ENCODE data around the gene UBE2G2.
A peak's percentile ranks its signal among the peaks of the same experiment; 100 is the strongest.

UBE2G2 gene

DNA sequence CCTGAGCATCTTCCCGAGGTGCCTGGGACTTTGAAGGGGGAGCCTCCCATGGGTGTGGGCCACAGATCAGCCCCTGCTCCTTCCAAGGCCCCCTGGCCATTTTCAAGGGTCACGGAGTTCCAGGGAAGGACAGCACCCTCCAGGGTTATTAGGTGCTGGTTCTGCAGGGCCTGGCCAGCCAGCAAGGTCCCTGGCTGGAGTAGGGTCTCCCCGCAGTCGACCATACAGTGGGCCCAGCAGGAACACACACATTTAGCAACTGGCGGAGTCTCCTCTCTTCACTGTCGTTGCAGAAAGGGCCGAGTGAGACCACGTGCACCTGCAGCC, 34.0 kb upstream of the UBE2G2 start:
- DNase-seq, result peak; percentile 55

DNA sequence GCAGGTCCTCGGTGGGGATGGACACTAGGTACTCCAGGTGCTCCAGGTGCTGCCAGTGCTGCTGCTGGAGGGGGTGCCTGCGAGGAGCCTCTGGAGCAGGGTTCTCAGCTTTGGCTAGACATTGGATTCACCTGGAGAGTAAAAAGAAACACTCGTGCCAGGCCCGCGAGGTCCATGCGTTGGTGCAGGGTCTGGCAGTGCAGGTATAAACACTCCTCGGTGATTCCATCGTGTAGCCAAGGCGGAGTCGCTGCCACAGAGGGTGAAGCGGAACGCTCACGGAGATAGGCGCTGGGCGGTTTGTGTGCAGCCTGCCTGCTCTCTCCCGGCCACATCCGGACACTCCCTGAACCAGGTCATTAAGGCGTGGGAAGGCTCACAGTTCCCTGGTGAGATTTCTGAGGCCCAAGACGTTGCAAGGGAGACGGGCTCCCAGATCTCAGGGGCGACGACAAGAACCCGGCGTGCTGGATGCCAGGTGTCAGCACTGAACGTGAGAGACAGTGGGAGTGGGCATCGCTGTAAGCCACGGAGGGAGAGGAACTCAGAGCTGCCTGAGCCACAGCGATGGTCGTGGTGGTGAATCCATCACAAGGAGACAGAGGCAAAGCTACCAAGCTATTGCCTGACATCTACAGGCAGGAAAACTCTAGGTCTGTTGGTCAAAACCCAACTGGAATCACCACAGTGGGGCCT, 33.5 kb upstream of the UBE2G2 start:
- peak; percentile 52 for DNase-seq

DNA sequence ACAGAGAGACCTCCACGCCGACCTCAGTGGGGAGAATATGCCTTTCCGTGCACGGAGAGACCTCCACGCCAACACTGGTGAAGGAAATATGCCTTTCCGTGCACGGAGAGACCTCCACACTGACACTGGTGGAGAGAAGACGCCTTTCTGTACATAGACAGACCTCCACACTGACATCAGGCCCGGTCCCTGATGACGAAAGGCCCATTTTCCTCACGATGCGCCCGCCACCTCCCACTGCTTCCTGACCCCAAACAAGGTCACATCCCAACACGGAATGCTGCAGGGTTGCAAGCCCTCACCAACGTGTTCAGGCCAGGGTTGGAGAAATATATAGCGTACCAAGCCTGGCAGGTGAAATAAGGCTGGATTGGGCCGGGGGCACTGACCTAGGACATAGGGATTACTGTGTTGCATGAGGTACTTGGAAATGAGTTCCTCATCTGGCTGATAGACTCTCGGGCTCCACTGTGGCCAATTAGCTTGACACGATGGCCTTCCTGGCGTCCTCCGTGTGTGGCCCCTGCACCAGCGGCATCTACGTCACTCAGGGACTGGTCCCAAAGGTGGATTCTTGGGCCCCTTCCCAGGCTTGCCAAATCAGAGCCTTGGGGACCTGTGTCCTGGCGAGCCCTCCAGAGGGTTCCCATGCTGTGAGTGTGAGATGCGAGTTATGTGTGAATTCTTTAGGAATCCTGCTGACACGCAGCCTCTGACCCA, 32.8 kb upstream of the UBE2G2 start:
- DNase-seq, result peak; percentile 54

DNA sequence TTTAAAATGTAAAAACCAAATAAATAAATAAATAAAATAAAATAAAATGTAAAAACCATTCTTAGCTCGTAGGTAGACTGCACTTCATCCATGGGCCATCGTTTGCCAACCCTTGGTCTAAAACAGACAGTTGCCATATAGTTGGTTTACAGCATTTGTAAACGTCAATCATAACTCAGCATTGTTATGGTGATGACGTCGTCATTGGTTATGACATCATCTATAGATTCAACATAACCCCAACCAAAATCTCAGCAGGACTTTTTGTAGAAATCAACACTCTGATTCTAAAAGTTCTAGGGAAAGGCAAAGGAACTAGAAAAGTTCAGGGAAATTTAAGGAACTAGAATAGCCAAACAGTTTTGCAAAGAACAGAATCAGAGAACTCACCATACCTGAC, 32.0 kb upstream of the UBE2G2 start:
- no peak for DNase-seq

DNA sequence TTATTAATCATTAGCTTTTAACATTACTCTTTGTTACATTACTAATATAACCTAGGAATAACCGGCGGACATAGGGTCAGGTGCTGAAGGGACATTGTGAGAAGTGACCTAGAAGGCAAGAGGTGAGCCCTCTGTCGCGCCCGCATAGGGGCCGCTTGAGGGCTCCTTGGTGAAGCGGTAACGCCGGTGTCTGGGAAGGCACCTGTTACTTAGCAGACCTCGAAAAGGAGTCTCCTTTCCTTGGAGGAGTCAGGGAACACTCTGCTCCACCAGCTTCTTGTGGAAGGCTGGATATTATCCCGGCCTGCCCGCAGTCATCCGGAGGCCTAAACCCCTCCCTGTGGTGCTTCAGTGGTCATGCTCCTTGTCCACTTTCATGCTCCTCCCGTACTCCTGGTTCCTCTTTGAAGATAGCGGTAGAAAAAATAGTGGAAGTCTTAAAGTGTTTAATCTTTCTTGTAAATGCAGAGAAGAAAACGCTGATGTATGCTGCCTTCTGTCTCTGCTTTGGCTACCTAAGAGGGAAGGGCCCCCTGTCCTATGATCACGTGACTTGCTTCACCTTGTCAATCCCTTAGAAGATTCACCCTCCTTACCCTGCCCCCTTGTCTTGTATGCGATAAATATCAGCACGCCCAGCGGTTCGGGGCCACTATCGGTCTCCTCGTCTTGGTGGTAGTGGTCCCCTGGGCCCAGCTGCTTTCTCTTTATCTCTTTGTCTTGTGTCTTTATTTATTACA, 31.1 kb upstream of the UBE2G2 start:
- peak; percentile 45 for DNase-seq

DNA sequence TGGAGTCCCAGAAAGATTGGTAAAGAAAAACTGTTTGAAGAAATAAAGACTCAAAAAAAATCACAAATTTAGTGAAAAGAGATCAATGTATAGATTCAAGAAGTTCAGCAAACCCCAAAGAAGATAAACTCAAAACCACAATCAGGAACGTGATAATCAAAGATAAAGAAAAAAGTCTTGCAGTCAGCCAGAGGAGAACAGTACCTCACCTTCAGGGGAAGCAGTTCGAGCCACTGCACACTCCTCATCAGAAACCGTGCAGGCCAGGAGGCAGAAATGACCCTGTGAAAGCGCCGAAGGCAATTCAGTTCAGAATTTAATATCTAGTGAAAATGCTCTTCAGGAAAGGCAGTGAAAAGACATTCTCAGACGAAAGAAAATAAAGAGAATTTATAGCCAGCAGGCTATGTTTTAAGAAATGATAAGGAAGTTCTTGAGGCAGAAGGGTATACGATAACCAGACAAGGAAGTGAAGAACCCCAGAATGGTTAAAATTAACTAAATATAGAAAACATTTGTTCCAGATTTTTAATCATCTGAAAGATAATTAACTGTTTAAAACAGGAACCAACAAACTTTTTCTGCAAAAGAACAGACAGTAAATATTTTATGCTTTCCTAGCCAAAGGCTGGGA, 29.7 kb upstream of the UBE2G2 start:
- peak; percentile 44 for DNase-seq

DNA sequence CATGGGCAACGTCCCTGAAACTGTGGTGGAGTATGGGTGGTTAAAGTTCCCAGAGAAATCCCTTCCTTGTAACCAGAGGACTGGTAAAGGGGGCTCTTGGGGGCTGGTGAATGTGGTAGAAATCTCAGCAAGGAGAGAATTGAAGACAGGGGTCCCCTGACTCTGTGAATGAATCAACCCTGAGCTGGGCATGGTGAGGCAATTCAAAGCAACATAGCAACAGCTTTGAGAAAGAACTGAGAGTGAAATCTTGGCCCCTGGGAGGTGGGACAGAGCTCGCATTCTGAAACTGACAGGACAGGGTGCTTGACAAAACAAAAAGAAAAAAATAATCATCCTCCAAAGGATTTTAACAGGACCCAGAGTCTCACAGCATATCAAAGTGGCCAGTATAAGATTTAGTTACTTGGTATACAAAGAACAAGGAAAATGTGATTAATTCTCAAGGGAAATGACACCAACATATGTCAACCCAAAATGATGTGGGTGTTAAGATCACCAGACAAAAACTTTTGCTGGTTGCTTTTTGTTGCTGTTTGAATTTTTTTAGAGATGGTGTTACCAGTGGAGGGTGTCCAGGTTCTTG, 28.0 kb upstream of the UBE2G2 start:
- DNase-seq, result no peak

DNA sequence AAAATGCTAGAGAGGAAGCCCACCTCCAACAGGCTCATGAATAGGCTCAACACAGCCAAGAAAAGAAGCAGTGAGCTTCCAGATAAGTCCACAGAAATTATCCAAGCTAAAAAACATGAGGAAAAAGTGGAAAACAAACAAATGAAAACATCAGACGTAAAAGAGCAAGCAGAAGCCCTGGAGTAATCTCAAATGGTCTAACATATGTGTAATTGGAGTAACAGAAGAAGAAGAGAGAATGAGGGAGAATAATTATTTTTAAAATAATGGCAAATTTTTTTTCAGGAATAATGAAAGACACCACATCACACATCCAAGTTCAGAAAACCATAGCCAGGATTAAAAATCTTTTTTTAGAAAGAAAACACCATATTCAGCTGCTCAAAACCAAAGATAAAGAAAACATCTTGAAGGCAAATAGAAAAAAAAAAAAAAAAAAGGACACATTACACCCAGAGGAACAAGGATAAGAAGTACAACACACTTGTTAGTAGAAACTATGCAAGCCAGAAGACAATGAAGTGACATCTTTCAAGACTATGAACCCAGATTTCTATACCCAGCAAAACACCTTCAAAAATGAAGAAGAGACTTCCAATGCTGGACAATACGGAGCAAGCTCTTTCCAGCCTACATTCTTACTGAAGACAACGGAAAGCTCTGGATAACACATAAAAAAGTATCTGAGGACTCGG, 26.9 kb upstream of the UBE2G2 start:
- no peak for DNase-seq

DNA sequence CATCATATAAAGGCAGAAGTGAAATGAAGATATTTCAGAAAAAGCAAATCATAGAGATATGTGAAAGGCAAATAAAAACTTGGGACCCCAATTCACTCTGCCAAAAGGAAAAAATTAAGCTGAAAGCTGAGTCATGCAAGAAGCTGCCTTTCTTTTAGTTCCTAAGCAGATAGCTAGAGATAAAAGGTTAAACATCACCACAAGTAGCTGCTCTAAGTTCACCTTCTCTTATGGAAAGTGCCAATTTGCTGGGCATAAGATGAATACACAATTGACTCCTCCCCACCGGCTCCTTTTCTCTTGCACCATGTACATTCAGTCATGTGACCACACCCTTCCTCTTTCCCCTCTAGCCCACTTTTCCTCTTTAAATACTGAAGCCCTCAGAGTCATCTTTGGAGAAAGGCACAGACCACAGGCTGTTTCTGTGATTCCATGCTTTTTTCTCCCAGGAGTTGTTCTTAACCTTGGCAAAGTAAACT, 21.6 kb upstream of the UBE2G2 start:
- DNase-seq, result no peak

DNA sequence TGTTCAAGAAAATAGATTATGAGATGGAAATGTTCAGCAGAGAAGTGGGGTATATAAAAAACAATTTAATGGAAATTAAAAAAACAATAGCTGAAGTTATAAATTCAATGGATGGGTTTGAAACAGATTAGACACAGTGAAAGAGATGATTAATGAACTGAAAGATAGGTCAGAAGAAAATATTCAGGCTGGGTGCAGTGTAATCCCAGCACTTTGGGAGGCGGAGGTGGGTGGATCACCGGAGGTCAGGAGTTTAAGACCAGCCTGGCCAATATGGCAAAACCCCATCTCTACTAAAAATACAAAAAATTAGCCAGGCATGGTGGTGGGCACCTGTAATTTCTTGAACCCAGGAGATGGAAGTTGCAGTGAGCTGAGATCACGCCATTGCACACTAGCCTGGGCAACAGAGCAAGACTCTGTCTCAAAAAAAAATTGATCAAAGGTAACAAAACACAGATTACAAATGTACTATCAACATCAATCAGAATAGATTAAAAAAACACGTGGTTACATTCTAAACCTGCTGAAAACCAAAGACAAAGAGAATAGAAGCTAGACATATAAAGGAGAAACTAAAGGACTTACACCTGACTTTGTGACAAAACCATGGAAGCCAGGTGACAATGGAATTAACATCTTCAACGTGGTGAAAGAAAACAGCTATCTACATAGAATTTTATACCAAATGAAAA, 21.0 kb upstream of the UBE2G2 start:
- DNase-seq, result no peak

DNA sequence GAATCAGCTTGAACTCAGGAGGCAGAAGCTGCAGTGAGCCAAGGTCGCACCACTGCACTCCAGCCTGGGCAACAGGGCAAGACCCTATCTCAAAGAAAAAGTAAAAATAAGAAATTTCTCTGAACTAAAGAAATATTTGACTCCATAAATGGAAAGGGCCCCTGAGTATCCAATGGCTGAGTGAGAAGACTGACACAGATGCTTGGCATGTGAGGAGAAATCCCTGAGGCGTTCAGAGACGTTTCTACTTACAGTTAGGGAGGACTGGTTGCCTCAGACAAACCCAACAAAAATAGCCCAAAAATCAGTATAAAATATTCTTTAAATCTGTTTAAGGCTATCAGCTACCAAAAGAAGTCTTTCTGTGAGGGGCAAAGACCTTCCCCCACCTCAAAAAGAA, 19.2 kb upstream of the UBE2G2 start:
- DNase-seq, result no peak

DNA sequence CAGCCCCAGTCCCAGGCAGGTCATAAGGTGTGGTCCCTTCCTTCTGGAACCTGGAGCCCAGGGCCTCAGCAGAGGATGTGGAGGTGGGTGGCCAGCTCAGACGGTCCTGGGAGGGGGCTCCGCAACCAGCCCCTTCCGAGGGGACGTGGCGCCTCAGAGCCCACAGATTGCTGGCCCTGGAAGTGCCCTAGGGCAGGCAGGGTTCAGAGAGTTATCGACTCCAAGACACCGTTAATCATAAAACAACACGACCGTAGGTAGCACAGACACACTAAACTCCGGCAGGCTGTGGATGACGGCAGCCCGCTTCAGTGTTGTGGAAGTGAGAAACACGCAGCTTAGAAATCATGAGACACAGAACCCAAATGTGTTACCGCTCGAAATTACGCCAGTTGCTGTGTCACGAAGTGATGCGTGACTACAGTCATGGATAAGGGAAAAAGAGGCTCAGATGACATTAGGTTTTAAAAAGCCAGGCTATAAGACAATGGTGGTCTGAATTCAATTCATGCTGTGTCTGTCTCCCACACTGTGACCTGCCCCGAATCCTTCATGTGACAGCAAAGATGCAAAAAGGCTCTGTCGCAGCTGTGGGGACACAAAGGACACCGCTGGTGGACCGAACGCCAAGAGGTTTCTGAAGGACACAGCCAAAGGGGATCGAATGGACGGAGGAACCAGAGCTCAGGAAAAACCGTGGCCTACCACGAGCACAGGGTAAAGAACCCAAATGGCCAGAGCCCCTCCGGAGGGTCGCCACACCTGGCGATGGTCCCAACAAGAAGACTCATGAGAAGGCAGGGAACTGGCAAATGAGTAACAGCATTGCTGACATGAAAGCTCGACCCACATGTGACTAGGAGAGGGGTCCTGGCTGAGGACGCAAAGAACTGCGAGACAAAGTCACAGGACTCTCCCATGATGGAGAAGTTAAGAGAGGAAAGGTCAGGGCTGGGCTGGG, 17.9 kb upstream of the UBE2G2 start:
- DNase-seq, result no peak

DNA sequence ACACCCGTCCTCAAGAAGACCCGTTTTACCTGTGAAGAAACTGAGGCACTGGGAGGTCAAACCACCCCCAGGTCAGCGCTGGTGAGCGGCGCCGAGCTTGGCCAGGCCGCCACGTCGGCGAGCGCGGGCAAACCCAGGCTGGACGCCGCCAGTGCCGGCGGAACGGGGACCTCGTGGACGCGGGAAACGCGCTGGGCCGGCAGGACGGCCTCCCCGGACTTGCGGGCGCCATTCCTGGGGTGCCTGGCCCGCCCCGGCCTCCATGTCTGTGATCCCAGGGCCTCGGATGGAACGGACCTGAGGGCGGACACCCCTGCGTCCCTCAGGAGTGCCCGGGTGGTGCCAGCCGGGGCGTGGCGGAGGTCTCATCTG, 17.0 kb upstream of the UBE2G2 start:
- DNase-seq, result no peak

DNA sequence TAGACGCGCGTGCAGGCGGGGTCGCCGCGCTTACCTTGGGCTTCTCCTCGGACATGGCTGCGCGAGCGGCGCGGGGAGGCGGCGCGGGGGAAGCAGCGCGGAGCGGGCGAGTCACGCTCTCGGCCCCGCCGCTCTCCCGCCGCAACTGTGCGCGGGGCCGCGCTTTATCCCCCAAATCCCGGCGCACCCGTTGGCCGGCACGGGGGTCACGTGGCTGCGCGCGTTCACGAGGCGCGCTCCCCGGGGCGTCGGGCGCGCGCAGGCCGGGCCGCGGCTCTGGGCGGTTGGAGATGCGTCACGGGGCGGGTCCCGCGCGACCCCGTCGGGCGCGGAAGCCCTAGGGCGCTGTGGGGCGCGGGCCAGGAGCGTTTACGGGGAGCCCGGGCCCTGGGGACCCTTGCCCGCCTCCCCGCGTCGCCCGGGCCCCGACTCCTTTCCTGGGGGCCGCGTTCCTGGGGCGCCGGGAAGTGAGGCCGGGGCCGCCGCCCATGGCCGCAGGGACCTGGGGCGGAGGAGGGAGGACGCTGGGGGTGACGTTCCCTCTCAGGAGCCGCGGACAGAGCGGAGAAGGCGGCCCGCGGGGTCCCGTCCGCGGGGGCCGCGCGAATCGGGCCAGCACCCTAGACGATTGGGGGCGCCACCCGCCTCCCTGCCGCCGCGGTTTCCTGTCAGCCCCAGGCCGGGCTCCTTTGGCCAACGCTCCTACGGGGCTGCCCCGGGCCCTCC, 16.5 kb upstream of the UBE2G2 start, which contains the start of gene SUMO3:
SUMO3 (minus strand) TSS at position 149 of the 726 bp plus-strand sequence; CDS start at position 55, 94 bp downstream.
- peak; percentile 94 for DNase-seq

DNA sequence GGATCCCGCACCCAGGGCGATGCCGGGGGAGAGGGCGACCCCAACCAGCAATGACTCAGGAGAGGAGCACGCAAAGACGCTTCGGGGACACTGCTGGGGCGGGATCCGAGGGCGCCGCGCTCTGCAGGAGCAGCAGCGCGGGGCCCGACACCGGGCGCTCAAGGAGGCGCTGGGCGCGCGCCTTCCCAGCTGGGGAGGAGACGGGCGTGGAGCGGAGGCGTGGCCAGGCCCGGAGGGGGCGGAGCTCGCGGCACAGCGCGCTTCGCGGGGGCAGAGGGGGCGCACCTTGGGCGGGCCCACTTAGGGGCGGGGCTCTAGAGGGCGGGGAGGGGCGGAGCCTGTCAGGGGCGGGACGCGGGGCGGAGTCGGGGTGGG, 15.9 kb upstream of the UBE2G2 start:
- peak; percentile 97 for DNase-seq

DNA sequence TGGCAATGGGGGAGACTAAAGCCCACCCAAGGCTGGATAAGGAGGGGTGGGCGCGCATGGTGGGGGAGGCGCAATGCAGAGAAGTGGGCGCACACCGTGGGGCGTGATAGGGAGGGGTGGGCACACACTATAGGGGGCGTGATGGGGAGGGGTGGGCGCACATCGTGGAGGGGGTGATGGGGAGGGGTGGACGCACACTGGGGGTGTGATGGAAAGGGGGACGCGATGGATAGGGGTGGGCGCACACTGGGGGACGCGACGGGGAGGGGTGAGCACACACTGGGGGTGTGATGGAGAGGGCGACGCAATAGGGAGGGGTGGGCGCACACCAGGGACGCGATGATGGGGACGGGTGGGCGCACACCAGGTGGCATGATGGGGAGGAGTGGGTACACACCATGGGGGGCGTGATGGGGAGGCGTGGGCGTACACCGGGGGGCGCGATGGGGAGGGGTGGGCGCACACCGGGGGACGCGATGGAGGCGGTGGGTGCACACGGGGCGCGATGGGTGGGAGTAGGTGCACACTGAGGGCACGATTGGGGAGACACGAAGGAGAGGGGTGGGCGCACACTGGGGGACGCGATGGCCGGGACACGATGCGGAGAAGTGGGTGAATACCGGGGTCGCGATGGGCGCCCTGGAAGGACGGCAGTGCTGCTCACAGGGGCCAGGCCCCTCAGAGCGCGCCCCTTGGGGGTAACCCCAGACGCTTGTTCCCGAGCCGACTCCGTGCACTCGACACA, 15.3 kb upstream of the UBE2G2 start:
- DNase-seq, result no peak

DNA sequence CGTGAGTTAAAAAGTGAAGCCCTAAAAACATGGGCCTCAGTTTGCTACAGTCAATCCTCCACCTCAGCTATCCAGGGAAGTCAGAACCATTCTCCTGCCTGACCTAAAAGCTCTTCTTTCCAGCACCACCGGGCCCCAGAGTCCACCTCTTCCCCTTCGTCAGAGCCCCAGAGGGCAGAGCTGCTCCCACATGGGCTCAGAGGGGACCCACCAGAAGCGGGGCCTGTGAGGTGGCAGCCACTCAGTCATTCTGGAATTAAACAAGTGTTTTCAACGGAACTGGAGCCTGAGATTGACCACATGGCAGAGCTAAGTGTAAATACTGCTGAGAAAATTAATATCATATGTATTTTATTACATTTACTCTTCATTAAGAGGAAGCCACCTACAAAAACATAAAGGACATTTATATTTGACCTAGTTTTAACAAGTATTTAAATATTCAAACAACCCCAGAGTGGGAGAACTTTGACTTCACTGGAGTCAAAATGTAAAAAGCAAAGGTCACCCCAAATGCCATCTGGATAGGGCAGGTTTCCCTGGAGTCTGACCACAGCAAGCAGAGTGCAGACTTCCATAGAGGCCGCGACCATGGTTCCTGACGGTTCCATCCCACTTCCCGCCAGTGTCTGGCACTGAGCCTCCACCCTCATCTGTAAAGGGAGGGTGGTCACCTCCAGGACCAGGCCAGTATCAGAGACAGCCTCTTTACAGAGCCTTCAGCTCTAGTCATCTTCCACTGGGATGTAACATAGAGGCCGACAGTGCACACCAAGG, 14.4 kb upstream of the UBE2G2 start:
- DNase-seq, result no peak

DNA sequence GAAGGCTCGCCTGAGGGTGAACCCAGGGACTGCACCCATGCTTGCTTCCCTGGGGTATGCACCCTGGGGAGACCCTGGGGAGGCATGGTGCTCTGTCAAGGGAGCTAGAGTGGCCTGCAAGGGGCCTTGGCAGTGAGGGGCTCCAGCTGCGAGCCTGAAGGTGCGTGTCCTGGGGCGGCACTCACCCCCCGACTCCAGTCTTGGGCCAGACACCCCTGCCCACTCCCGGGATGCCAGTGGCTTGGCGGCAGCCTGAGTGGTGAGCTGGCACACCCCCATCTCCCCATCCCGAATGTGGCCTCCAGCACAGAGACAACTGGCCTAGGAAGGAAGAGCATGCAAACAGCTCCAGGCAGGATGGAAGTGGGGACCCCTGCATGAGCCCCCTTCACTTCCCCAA, 13.6 kb upstream of the UBE2G2 start:
- no peak for DNase-seq

Data from activated effector memory CD4-positive, alpha-beta T cell treated with anti-CD3 and anti-CD28 coated beads, Interleukin-2, amount 50 U/mL, for 16 hours (primary cell).